ENCODE results near the gene ZGRF1. TPM values are rescaled to one million over a fixed set of nuclear protein-coding genes. Genes with fewer than 3 reads are reported as not detected.

Gene ZGRF1
- total RNA-seq, 1 experiment from 2014 or later = 21.4 TPM

DNA sequence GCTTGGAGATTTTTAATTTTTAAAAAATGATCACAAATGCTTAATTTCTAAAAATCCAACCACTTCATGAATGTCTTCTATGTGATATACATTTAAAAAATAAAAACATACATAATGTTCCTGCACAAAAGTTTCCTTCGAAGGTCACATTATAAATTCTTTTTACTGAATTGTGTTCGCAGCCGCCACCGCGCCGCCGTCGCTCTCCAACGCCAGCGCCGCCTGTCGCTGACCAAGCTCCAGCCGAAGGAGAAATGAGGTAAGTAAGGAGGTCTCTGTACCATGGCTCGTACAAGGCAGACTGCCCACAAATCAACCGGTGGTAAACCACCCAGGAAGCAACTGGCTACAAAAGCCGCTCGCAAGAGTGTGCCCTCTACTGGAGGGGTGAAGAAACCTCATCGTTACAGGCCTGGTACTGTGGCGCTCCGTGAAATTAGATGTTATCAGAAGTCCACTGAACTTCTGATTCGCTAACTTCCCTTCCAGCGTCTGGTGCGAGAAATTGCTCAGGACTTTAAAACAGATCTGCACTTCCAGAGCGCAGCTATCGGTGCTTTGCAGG, 71.9 kb downstream of the ZGRF1 start:
- CTCF ChIA-PET = no interaction called here
- Histone ChIP-seq H3K4me1 (ENCODE audit: control insufficient read depth in 1 of 2, insufficient read depth in 2 of 2, low read length in 2 of 2) (no peaks in the 10 kb centered on the region), H3K27me3 (ENCODE audit: insufficient read depth, low read length) (no peaks in the 10 kb centered on the region), H3K79me2 (ENCODE audit: insufficient read depth, low read length) (no peaks in the 10 kb centered on the region), H3K4me2 (ENCODE audit: low read length) (no peak overlapping the region), H3K9ac (ENCODE audit: low read length) (no peak overlapping the region), H3K4me3 (replicated peaks in 1 of 2; ENCODE audit: low read depth in 1 of 2, low read length in 2 of 2) (no peak overlapping the region), H3K27ac (ENCODE audit: low read depth, low read length) (no peak overlapping the region), H3K36me3 (ENCODE audit: control insufficient read depth in 1 of 2, insufficient read depth in 2 of 2, low read length in 2 of 2) (no peaks in the 10 kb centered on the region), H3K9me2 (ENCODE audit: insufficient read depth) (no peaks in the 10 kb centered on the region), H4K20me1 (ENCODE audit: insufficient read depth) (no peaks in the 10 kb centered on the region), H3K9me3 (ENCODE audit: control insufficient read depth in 1 of 2, insufficient read depth in 1 of 2, low read depth in 1 of 2, low read length in 2 of 2) (no peaks in the 10 kb centered on the region), H2AFZ (ENCODE audit: low read depth, low read length, poor library complexity, severe bottlenecking) (no peak overlapping the region)
- DNase-seq (ENCODE audit: low read depth, low spot score) (no peak), ATAC-seq (no peak)
- no peak for TF ChIP-seq EGR1 (IDR thresholded peaks at IDR 0.05; ENCODE audit: low read depth)
- peak; percentile 3 to 53 (median 43); a peak in 4 of 6 replicates for TF ChIP-seq CTCF (IDR thresholded peaks at IDR 0.05 in 2 of 3, conservative IDR thresholded peaks at IDR 0.05 in 1 of 3; ENCODE audit: borderline replicate concordance in 1 of 3, insufficient read depth in 1 of 3, low read depth in 2 of 3, low read length in 2 of 3)
- POLR2A ChIA-PET = no interaction called here
- no TSS peak for BruUV-seq (replicated peaks)
- intact Hi-C loops (cut with micrococcal nuclease) = no loop called here
- RAD21 ChIA-PET (ENCODE audit: low non-redundant PET in 1 of 2, low total read pairs in 2 of 2, uncharacterized antibody in 2 of 2, unreplicated experiment in 2 of 2) = no interaction called here

- Histone ChIP-seq H3K4me3 (replicated peaks in 1 of 2; ENCODE audit: low read depth in 1 of 2, low read length in 2 of 2) (no peak overlapping the region), H3K36me3 (ENCODE audit: control insufficient read depth in 1 of 2, insufficient read depth in 2 of 2, low read length in 2 of 2) (no peaks in the 10 kb centered on the region), H2AFZ (ENCODE audit: low read depth, low read length, poor library complexity, severe bottlenecking) (no peak overlapping the region), H3K4me1 (ENCODE audit: control insufficient read depth in 1 of 2, insufficient read depth in 2 of 2, low read length in 2 of 2) (no peaks in the 10 kb centered on the region), H3K9me3 (ENCODE audit: control insufficient read depth in 1 of 2, insufficient read depth in 1 of 2, low read depth in 1 of 2, low read length in 2 of 2) (no peaks in the 10 kb centered on the region), H4K20me1 (ENCODE audit: insufficient read depth) (no peaks in the 10 kb centered on the region), H3K79me2 (ENCODE audit: insufficient read depth, low read length) (no peaks in the 10 kb centered on the region), H3K9ac (ENCODE audit: low read length) (no peak overlapping the region), H3K4me2 (ENCODE audit: low read length) (no peak overlapping the region), H3K27me3 (ENCODE audit: insufficient read depth, low read length) (no peaks in the 10 kb centered on the region), H3K27ac (ENCODE audit: low read depth, low read length) (no peak overlapping the region), H3K9me2 (ENCODE audit: insufficient read depth) (no peaks in the 10 kb centered on the region)
- intact Hi-C loops (cut with micrococcal nuclease) = no loop called here
- ATAC-seq = no peak
- no TSS peak for BruUV-seq (replicated peaks)
- CTCF ChIA-PET = no interaction called here
- no peak for DNase-seq (ENCODE audit: low read depth, low spot score)
- POLR2A ChIA-PET = no interaction called here
- RAD21 ChIA-PET (ENCODE audit: low non-redundant PET in 1 of 2, low total read pairs in 2 of 2, uncharacterized antibody in 2 of 2, unreplicated experiment in 2 of 2) = no interaction called here
- TF ChIP-seq ZNF274 (IDR thresholded peaks at IDR 0.05; ENCODE audit: low read depth, low read length) = no peak
- TF ChIP-seq, protein P1, sequence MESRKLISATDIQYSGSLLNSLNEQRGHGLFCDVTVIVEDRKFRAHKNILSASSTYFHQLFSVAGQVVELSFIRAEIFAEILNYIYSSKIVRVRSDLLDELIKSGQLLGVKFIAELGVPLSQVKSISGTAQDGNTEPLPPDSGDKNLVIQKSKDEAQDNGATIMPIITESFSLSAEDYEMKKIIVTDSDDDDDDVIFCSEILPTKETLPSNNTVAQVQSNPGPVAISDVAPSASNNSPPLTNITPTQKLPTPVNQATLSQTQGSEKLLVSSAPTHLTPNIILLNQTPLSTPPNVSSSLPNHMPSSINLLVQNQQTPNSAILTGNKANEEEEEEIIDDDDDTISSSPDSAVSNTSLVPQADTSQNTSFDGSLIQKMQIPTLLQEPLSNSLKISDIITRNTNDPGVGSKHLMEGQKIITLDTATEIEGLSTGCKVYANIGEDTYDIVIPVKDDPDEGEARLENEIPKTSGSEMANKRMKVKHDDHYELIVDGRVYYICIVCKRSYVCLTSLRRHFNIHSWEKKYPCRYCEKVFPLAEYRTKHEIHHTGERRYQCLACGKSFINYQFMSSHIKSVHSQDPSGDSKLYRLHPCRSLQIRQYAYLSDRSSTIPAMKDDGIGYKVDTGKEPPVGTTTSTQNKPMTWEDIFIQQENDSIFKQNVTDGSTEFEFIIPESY (IDR thresholded peaks at IDR 0.05; ENCODE audit: extremely low read depth, insufficient replicate concordance, low read length) = no peak
- no peak for TF ChIP-seq EZH2 (IDR thresholded peaks at IDR 0.05)
- TF ChIP-seq ZFX (IDR thresholded peaks at IDR 0.05) = no peak
- no peak for TF ChIP-seq CEBPB (IDR thresholded peaks at IDR 0.05; ENCODE audit: low read depth)
- TF ChIP-seq ATF3 (IDR thresholded peaks at IDR 0.05) = no peak
- TF ChIP-seq POLR2AphosphoS5 (IDR thresholded peaks at IDR 0.05; ENCODE audit: low read depth, low read length) = no peak
- no peak for TF ChIP-seq EZH2phosphoT487 (IDR thresholded peaks at IDR 0.05; ENCODE audit: borderline replicate concordance)
- no peak for TF ChIP-seq SP1 (IDR thresholded peaks at IDR 0.05; ENCODE audit: low read depth)
- TF ChIP-seq JUND (IDR thresholded peaks at IDR 0.05) = no peak
- no peak for TF ChIP-seq FOSL1 (IDR thresholded peaks at IDR 0.05; ENCODE audit: low read depth)
Observed at GRCh38 chr4:112563431-112564200, 73.1 kb downstream of the ZGRF1 start.

Measured in HCT116 (cell line).